Gastrocnemius medialis (tissue), 4 donors: ENCODE measurements around the gene IRF6.

Source experiments
- CTCF ChIP-seq, 5 experiments: fragments of 450-650 bp in 3 of 5; fragments of 200-600 bp in 2 of 5; sonication (generic) in 2 of 5; IDR thresholded peaks in 4 of 5; conservative IDR thresholded peaks in 1 of 5; 1 replicate in 4 of 5; 2 replicates in 1 of 5; pipeline ENCODE4 v1.5.1; 2016 to 2019; ENCODE audit warnings: antibody characterized with exemption in 5 of 5, mild to moderate bottlenecking in 3 of 5, moderate library complexity in 3 of 5
- POLR2A ChIP-seq, 2 donors: fragments of 450-650 bp; IDR thresholded peaks; one replicate each; pipeline ENCODE4 v1.6.1; 2017; ENCODE audit warnings: antibody characterized with exemption in 2 of 2, mild to moderate bottlenecking in 2 of 2, moderate library complexity in 2 of 2

GRCh38 chr1:209800984-209801834, 4.7 kb downstream of the IRF6 start:
- TF ChIP-seq CTCF (IDR thresholded peaks at IDR 0.05 in 4 of 5, conservative IDR thresholded peaks at IDR 0.05 in 1 of 5) (no peak), POLR2A (IDR thresholded peaks at IDR 0.05) (no peak)
